HL-60 (cell line): ENCODE data around the gene AMFR.

Experiments used
- POLR2AphosphoS5 ChIP-seq: IDR thresholded peaks from 2 replicates; pipeline ENCODE4 v1.6.1; 2012; ENCODE audit warnings: low read depth
- TF ChIP-seq, protein P1 (sequence below): IDR thresholded peaks from one replicate; pipeline ENCODE4 v1.5.1; 2011; ENCODE audit warnings: low read length, control low read depth, inconsistent platforms; ENCODE audit not compliant: insufficient read depth

DNA sequence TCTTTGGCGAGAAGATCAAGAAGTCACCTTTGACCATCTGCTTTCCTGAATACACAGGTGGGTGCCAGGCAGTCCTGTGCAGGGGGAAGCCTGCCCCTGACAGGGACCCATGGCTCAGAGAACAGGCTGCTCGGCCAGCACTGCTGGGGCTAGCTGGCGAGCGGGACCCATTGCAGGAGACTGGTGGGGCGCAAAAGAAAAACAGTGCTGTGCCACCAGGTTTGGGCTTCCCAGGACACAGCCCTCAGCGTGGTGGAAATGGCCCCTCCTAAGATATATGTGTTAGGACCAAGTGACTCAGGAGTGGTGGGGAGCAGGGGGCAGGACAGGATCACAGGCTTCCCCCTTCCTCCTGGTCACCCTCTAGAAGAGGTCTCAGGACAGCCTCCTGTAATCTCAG lies 73.9 kb downstream of the AMFR start:
- TF ChIP-seq, protein P1, sequence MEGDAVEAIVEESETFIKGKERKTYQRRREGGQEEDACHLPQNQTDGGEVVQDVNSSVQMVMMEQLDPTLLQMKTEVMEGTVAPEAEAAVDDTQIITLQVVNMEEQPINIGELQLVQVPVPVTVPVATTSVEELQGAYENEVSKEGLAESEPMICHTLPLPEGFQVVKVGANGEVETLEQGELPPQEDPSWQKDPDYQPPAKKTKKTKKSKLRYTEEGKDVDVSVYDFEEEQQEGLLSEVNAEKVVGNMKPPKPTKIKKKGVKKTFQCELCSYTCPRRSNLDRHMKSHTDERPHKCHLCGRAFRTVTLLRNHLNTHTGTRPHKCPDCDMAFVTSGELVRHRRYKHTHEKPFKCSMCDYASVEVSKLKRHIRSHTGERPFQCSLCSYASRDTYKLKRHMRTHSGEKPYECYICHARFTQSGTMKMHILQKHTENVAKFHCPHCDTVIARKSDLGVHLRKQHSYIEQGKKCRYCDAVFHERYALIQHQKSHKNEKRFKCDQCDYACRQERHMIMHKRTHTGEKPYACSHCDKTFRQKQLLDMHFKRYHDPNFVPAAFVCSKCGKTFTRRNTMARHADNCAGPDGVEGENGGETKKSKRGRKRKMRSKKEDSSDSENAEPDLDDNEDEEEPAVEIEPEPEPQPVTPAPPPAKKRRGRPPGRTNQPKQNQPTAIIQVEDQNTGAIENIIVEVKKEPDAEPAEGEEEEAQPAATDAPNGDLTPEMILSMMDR: no peak
- no peak for TF ChIP-seq POLR2AphosphoS5
